Spleen (tissue), 7 donors: ENCODE measurements around the gene SACM1L.

Experiments used
- POLR2A ChIP-seq, 3 donors: fragments of 450-650 bp; IDR thresholded peaks; one replicate each; pipeline ENCODE4 v1.5.1; 2017; ENCODE audit warnings: antibody characterized with exemption in 3 of 3, mild to moderate bottlenecking in 1 of 3
- TF ChIP-seq, protein P1 (sequence below), 11 experiments: fragments of 200-600 bp in 7 of 11; fragments of 450-650 bp in 4 of 11; sonication (generic) in 4 of 11; IDR thresholded peaks in 8 of 11; conservative IDR thresholded peaks in 3 of 11; 1 replicate in 7 of 11; 2 replicates in 4 of 11; pipeline versions ENCODE4 v1.4.0 to v1.8.0; 2016 to 2021; ENCODE audit warnings: antibody characterized with exemption in 11 of 11, inconsistent platforms in 4 of 11, mild to moderate bottlenecking in 1 of 11
- donor health status: DM: no; HTN: no; CAD: no; lungs with moderate emphysema.
- donor health status: DM: no; HTN: no; CAD: no.
- donor health status: DM: no; HTN: no; CAD: no.

DNA sequence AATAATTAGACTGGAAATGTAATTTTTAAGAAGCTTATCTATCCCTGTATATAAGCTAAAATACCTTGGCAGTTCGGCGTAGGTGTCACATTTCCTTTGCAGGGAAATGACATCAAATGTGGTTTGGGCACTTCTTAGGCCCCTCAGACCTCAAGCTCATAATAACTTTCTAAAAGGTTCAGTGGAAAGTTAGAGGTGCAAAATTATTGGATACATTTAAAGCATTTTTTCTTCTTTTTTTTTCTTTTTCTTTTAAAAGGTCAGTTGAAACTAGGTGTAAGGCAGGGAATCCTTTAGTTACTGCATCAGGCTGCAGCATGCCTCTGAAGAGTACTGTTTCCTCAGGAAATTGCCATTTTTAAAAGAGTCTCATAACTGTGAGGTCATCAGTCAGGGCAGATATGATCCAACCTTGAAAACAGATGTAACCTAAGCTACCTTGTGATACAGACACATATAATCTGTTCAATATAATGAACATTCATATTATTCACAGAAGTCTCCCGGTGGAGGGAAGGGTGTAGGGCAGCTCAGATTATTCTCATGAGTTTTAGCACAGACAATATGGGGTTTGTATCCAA is 4.8 kb downstream of the SACM1L start:
- no peak for TF ChIP-seq POLR2A (IDR thresholded peaks at IDR 0.05)
- TF ChIP-seq, protein P1, sequence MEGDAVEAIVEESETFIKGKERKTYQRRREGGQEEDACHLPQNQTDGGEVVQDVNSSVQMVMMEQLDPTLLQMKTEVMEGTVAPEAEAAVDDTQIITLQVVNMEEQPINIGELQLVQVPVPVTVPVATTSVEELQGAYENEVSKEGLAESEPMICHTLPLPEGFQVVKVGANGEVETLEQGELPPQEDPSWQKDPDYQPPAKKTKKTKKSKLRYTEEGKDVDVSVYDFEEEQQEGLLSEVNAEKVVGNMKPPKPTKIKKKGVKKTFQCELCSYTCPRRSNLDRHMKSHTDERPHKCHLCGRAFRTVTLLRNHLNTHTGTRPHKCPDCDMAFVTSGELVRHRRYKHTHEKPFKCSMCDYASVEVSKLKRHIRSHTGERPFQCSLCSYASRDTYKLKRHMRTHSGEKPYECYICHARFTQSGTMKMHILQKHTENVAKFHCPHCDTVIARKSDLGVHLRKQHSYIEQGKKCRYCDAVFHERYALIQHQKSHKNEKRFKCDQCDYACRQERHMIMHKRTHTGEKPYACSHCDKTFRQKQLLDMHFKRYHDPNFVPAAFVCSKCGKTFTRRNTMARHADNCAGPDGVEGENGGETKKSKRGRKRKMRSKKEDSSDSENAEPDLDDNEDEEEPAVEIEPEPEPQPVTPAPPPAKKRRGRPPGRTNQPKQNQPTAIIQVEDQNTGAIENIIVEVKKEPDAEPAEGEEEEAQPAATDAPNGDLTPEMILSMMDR (IDR thresholded peaks at IDR 0.05 in 8 of 11, conservative IDR thresholded peaks at IDR 0.05 in 3 of 11): no peak
